SK-N-MC (cell line): ENCODE results near the gene CXCL10.

Experiments
- DNase-seq: peaks from one replicate; pipeline ENCODE4 v3.0.0-alpha.2; 2011; ENCODE audit warnings: low read depth, low spot score
- H3K27ac ChIP-seq: fragments of 200-600 bp; sonication (generic); 2 replicates; pipeline ENCODE4 v1.5.1; 2016; ENCODE audit warnings: mixed run types
- H3K36me3 ChIP-seq: fragments of 200-600 bp; sonication (generic); 2 replicates; pipeline ENCODE4 v1.6.1; 2017; ENCODE audit warnings: antibody characterized with exemption, low read length, mixed read lengths; ENCODE audit not compliant: insufficient read depth
- H3K4me3 ChIP-seq: fragments of 200-600 bp; sonication (generic); 2 replicates; pipeline ENCODE4 v1.5.1; 2016
- H3K9ac ChIP-seq: fragments of 200-600 bp; sonication (generic); 2 replicates; pipeline ENCODE4 v1.8.0; 2017; ENCODE audit warnings: mixed run types, mixed read lengths; ENCODE audit not compliant: insufficient read length
- H3K9me3 ChIP-seq: fragments of 200-600 bp; sonication (generic); 2 replicates; pipeline ENCODE4 v1.6.1; 2017; ENCODE audit warnings: low read depth, mild to moderate bottlenecking, antibody characterized with exemption, low read length, moderate library complexity, mixed read lengths
- EZH2 ChIP-seq: fragments of 200-600 bp; sonication (generic); IDR thresholded peaks from one replicate; pipeline ENCODE4 v1.6.1; 2017; ENCODE audit warnings: antibody characterized with exemption
- FOXP2 ChIP-seq: optimal IDR thresholded peaks from 2 replicates; pipeline ENCODE3; 2011; ENCODE audit warnings: mild to moderate bottlenecking, moderate library complexity; ENCODE audit not compliant: insufficient read depth; ENCODE audit errors: extremely low read length, control extremely low read depth
- POLR2AphosphoS5 ChIP-seq: IDR thresholded peaks from 2 replicates; pipeline ENCODE4 v1.6.1; 2012; ENCODE audit warnings: mild to moderate bottlenecking, low read depth, low read length, borderline replicate concordance

The CXCL10 gene

GRCh38 chr4:75992462-75992861 lies 30.8 kb downstream of the CXCL10 start:
- Histone ChIP-seq H3K36me3 (peaks cover 15% of the 10 kb centered on the region), H3K9me3 (no peaks in the 10 kb centered on the region), H3K27ac (no peak overlapping the region), H3K4me3 (no peak overlapping the region), H3K9ac (no peak overlapping the region)
- TF ChIP-seq FOXP2, result no peak
- TF ChIP-seq POLR2AphosphoS5, result no peak
- no peak for TF ChIP-seq EZH2
- DNase-seq, result no peak

- H3K9ac ChIP-seq, result peak overlapping the region; percentile 98
- H3K9me3 ChIP-seq, result no peaks in the 10 kb centered on the region
- peaks cover 32% of the 10 kb centered on the region for H3K36me3 ChIP-seq
- TF ChIP-seq FOXP2, result no peak
- no peak for TF ChIP-seq POLR2AphosphoS5
- no peak for TF ChIP-seq EZH2
- DNase-seq, result no peak
- peak overlapping the region; percentile 99 for H3K4me3 ChIP-seq
- no peak overlapping the region for H3K27ac ChIP-seq
Measured at GRCh38 chr4:75989846-75990528, 33.3 kb downstream of the CXCL10 start.

- no peak overlapping the region for H3K27ac ChIP-seq
- DNase-seq, result no peak
Measured at GRCh38 chr4:75985116-75985515, 38.2 kb downstream of the CXCL10 start.

GRCh38 chr4:75980576-75980975 lies 42.7 kb downstream of the CXCL10 start:
- Histone ChIP-seq H3K27ac (no peak overlapping the region), H3K4me3 (no peak overlapping the region), H3K9ac (no peak overlapping the region), H3K9me3 (no peaks in the 10 kb centered on the region), H3K36me3 (peaks cover 77% of the 10 kb centered on the region)
- no peak for DNase-seq
- no peak for TF ChIP-seq POLR2AphosphoS5
- no peak for TF ChIP-seq EZH2
- TF ChIP-seq FOXP2, result no peak

More at GRCh38 chr4:75985116-75985515, 38.2 kb downstream of the CXCL10 start:
- no peak for TF ChIP-seq POLR2AphosphoS5
- no peak for TF ChIP-seq EZH2
- TF ChIP-seq FOXP2, result no peak
- H3K4me3 ChIP-seq, result no peak overlapping the region
- no peak overlapping the region for H3K9ac ChIP-seq
- no peaks in the 10 kb centered on the region for H3K9me3 ChIP-seq
- H3K36me3 ChIP-seq, result peaks cover 66% of the 10 kb centered on the region

- H3K9ac ChIP-seq, result no peak overlapping the region
- DNase-seq, result no peak
- TF ChIP-seq POLR2AphosphoS5, result no peak
- no peak for TF ChIP-seq FOXP2
- no peak for TF ChIP-seq EZH2
- H3K27ac ChIP-seq, result no peak overlapping the region
- no peaks in the 10 kb centered on the region for H3K9me3 ChIP-seq
- H3K36me3 ChIP-seq, result peaks cover 86% of the 10 kb centered on the region
- H3K4me3 ChIP-seq, result no peak overlapping the region
Measured at GRCh38 chr4:75976177-75976576, 47.1 kb downstream of the CXCL10 start.

- Histone ChIP-seq H3K36me3 (peaks cover 95% of the 10 kb centered on the region), H3K9ac (no peak overlapping the region), H3K4me3 (no peak overlapping the region), H3K9me3 (no peaks in the 10 kb centered on the region), H3K27ac (no peak overlapping the region)
- no peak for DNase-seq
- no peak for TF ChIP-seq POLR2AphosphoS5
- no peak for TF ChIP-seq FOXP2
- TF ChIP-seq EZH2, result no peak
Measured at GRCh38 chr4:75973766-75974165, 49.5 kb downstream of the CXCL10 start.
